ENCODE measurements around the gene PELI1.
A peak's percentile ranks its signal among the peaks of the same experiment; 100 is the strongest.
"Not testable (repeated sequence)": the region's sequence is repeated elsewhere in the genome, so short reads cannot be mapped to it uniquely, and the experiment has no call there.

The PELI1 gene

GRCh38 chr2:64080179-64080578 is 64.0 kb downstream of the PELI1 start:
- no peak for DNase-seq

DNA sequence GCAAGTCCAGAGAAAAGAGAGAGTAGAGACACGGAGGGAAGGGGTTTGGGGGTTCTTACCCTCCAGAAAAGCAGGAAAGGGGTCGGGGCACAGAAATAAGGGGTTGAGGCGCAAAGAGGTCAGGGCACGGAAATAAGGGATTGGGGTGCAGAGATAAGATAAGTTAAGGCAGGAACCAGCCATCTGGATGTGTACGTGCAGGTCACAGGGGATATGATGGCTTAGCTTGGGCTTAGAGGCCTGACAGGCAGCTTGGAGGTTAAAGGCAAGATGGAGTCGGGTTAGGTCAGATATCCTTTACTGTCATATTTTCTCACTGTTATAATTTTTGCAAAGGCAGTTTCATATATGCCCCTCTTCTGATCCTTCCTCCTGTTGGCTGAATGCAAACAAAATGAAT is 64.5 kb downstream of the PELI1 start:
- DNase-seq: not testable (repeated sequence)

- DNase-seq: not testable (repeated sequence)
Observed at GRCh38 chr2:64076828-64077227, 67.4 kb downstream of the PELI1 start.

GRCh38 chr2:64074616-64075015 is 69.6 kb downstream of the PELI1 start:
- DNase-seq: not testable (repeated sequence)

DNA sequence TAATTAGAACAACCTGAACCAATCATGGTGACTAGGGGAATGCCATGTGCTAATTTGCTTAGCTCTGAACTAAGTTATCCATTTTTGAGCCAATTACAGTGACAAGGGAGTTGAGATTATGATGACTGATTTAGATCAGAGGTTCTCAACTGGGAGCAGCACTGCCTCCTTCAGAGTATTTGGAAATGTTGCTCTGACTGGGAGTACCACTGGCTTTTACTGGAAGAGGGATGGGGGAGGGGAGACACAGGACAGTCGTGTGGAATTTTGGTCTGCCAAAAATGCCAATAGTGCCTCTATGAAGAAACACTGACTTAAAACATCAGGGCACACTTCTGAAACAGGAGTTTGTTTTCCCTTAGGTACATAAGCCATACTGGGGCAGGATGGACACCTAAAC is 76.9 kb downstream of the PELI1 start:
- no peak for DNase-seq

GRCh38 chr2:64065516-64065915 is 78.7 kb downstream of the PELI1 start:
- DNase-seq: no peak

GRCh38 chr2:64063924-64064331 is 80.3 kb downstream of the PELI1 start:
- DNase-seq: peak; percentile 72

- no peak for DNase-seq
Observed at GRCh38 chr2:64063454-64063853, 80.8 kb downstream of the PELI1 start.

GRCh38 chr2:64062840-64063239 is 81.4 kb downstream of the PELI1 start:
- DNase-seq: peak; percentile 64

GRCh38 chr2:64059270-64059669 is 85.0 kb downstream of the PELI1 start:
- no peak for DNase-seq

DNA sequence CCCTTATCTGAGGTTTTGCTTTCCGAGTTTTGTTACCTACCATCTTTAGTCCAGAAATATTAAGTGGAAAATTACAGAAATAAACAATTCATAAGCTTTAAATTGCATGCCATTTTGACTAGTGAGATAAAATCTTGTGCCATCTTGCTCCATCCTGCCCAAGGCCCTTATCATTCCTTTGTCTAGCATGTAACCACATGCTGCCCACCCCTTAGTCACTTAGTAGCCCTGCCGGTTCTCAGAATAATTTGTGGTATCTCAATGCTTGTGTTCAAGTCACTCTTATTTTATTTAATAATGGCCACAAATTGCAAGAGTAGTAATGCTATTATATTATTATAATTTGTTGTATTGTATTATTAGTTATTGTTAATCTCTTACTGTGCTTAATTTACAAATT is 88.2 kb downstream of the PELI1 start:
- DNase-seq: no peak

GRCh38 chr2:64054161-64054915 is 89.9 kb downstream of the PELI1 start:
- no peak for DNase-seq

GRCh38 chr2:64052463-64053241 is 91.6 kb downstream of the PELI1 start:
- DNase-seq: peak; percentile 69

DNA sequence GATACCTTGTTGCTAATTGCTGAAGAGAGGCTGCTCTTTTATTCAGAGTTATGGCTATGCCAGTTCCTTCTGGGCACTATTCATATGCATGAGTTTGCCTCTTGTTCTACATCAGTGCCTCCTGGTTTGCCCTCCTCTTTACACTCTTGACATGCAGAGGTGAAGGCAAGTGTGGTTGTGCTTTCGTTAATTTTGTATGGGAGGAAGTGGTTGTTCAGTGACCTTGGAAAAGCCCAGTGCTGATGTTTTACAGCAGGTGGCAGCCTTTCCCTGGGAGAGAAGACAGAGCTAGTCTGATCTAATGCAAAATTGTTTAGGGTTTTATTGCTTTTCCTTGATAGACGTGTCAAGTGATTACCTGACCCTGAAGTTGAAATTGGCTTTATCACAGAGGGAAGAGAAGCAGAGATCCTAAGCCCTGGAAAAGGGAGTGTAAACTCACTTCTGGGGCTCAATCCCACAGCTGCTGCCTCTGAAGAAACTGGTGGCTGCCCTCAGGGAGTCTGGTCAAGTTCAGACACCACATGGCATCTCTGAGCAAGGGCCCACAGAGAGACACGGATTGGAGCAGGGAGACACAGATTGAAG is 94.5 kb downstream of the PELI1 start:
- DNase-seq: peak; percentile 71

DNA sequence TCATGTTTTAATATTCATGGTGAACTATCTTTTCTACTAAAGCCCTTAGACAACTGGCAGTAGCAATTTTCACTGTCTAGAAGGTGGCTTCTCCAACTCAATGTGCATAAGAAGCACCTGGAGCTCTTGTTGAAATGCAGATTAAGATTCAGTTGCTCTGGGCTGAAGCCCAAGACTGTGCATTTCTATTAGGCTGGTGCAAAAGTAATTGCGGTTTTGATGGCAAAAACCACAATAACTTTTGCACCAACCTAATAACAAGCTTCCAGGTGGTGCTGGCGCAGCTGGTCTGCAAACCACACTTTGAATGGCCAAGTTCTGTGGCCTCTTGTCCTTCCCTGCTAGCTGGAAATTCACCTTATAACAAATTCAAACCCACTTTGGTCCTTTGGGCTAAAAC is 98.3 kb downstream of the PELI1 start:
- no peak for DNase-seq

All from islet precursor cell (in vitro differentiated cells).